HAP-1 (cell line): ENCODE results near the gene CDH20.

ENCODE experiments used
- DNase-seq, 2 experiments: peaks; one replicate each; pipeline ENCODE4 v3.0.0-alpha.2; 2016 to 2020; ENCODE audit warnings: low spot score in 2 of 2
- H3K27me3 ChIP-seq: fragments of 250-450 bp; sonication (Bioruptor Pico); 2 replicates; pipeline ENCODE4 v1.5.1; 2020; ENCODE audit warnings: low read depth, mild to moderate bottlenecking, moderate library complexity
- H3K36me3 ChIP-seq: fragments of 250-450 bp; sonication (Bioruptor Pico); replicated peaks from 2 replicates; pipeline ENCODE4 v1.5.1; 2020; ENCODE audit warnings: mild to moderate bottlenecking
- H3K4me1 ChIP-seq: fragments of 250-450 bp; sonication (Bioruptor Pico); 2 replicates; pipeline ENCODE4 v1.5.1; 2020; ENCODE audit warnings: mild to moderate bottlenecking
- H3K4me3 ChIP-seq: fragments of 250-450 bp; sonication (Bioruptor Pico); 2 replicates; pipeline ENCODE4 v1.5.1; 2020; ENCODE audit warnings: mild to moderate bottlenecking, moderate library complexity
- H3K9me3 ChIP-seq: fragments of 250-450 bp; sonication (Bioruptor Pico); 2 replicates; pipeline ENCODE4 v1.5.1; 2020; ENCODE audit warnings: mild to moderate bottlenecking, moderate library complexity
- in situ Hi-C: fragments of 300-500 bp; cut with MboI; formaldehyde crosslinking; loops from 3 replicates; pipeline ENCODE4 v1.14.3; 2020; ENCODE audit warnings: low sequenced_read_pairs, inconsistent platforms, mixed read lengths

The CDH20 gene

GRCh38 chr18:61419763-61420162, 86.5 kb downstream of the CDH20 start:
- in situ Hi-C loops, result no loop called here
- no peak for DNase-seq

GRCh38 chr18:61420218-61420885, 87.1 kb downstream of the CDH20 start:
- in situ Hi-C loops, result no loop called here
- no peaks in the 10 kb centered on the region for H3K36me3 ChIP-seq
- H3K4me3 ChIP-seq, result no peak overlapping the region
- no peaks in the 10 kb centered on the region for H3K9me3 ChIP-seq
- H3K4me1 ChIP-seq, result no peaks in the 10 kb centered on the region
- no peak for DNase-seq
- H3K27me3 ChIP-seq, result no peaks in the 10 kb centered on the region

More at GRCh38 chr18:61419763-61420162, 86.5 kb downstream of the CDH20 start:
- H3K36me3 ChIP-seq, result no peaks in the 10 kb centered on the region
- no peaks in the 10 kb centered on the region for H3K4me1 ChIP-seq
- no peaks in the 10 kb centered on the region for H3K27me3 ChIP-seq
- H3K9me3 ChIP-seq, result no peaks in the 10 kb centered on the region
- H3K4me3 ChIP-seq, result no peak overlapping the region

GRCh38 chr18:61426492-61427053, 93.3 kb downstream of the CDH20 start:
- H3K4me1 ChIP-seq, result no peaks in the 10 kb centered on the region
- H3K36me3 ChIP-seq, result no peaks in the 10 kb centered on the region
- in situ Hi-C loops, result no loop called here
- no peaks in the 10 kb centered on the region for H3K9me3 ChIP-seq
- no peaks in the 10 kb centered on the region for H3K27me3 ChIP-seq
- no peak overlapping the region for H3K4me3 ChIP-seq
- DNase-seq, result no peak

GRCh38 chr18:61428266-61428665, 95.0 kb downstream of the CDH20 start:
- in situ Hi-C loops, result no loop called here
- H3K4me1 ChIP-seq, result no peaks in the 10 kb centered on the region
- no peaks in the 10 kb centered on the region for H3K27me3 ChIP-seq
- DNase-seq, result no peak
- H3K36me3 ChIP-seq, result no peaks in the 10 kb centered on the region
- H3K4me3 ChIP-seq, result no peak overlapping the region
- H3K9me3 ChIP-seq, result no peaks in the 10 kb centered on the region

- Histone ChIP-seq H3K4me1 (no peaks in the 10 kb centered on the region), H3K36me3 (no peaks in the 10 kb centered on the region), H3K4me3 (no peak overlapping the region), H3K9me3 (no peaks in the 10 kb centered on the region), H3K27me3 (no peaks in the 10 kb centered on the region)
- in situ Hi-C loops, result no loop called here
- no peak for DNase-seq
Measured at GRCh38 chr18:61432590-61432989, 99.4 kb downstream of the CDH20 start.

- Histone ChIP-seq H3K9me3 (no peaks in the 10 kb centered on the region), H3K4me3 (no peak overlapping the region), H3K27me3 (no peaks in the 10 kb centered on the region), H3K4me1 (no peaks in the 10 kb centered on the region), H3K36me3 (no peaks in the 10 kb centered on the region)
- in situ Hi-C loops, result no loop called here
- peak; percentile 13 to 37 for DNase-seq
Measured at GRCh38 chr18:61435064-61435652, 101.9 kb downstream of the CDH20 start.

GRCh38 chr18:61443081-61443725, 110.0 kb downstream of the CDH20 start:
- Histone ChIP-seq H3K4me3 (no peak overlapping the region), H3K36me3 (no peaks in the 10 kb centered on the region), H3K4me1 (no peaks in the 10 kb centered on the region), H3K27me3 (no peaks in the 10 kb centered on the region), H3K9me3 (no peaks in the 10 kb centered on the region)
- in situ Hi-C loops, result no loop called here
- DNase-seq, result no peak

GRCh38 chr18:61448316-61448715, 115.1 kb downstream of the CDH20 start:
- Histone ChIP-seq H3K27me3 (no peaks in the 10 kb centered on the region), H3K36me3 (no peaks in the 10 kb centered on the region; the same call in 1 of the 2 replicates), H3K4me1 (no peaks in the 10 kb centered on the region), H3K4me3 (no peak overlapping the region), H3K9me3 (no peaks in the 10 kb centered on the region)
- in situ Hi-C loops, result no loop called here
- DNase-seq, result no peak

GRCh38 chr18:61459896-61460648, 126.8 kb downstream of the CDH20 start:
- H3K4me1 ChIP-seq, result no peaks in the 10 kb centered on the region
- no peaks in the 10 kb centered on the region for H3K9me3 ChIP-seq
- H3K4me3 ChIP-seq, result no peak overlapping the region
- H3K27me3 ChIP-seq, result no peaks in the 10 kb centered on the region; the same call in 1 of the 2 replicates
- DNase-seq, result no peak
- in situ Hi-C loops, result no loop called here
- no peaks in the 10 kb centered on the region for H3K36me3 ChIP-seq

- no peaks in the 10 kb centered on the region for H3K9me3 ChIP-seq
- H3K27me3 ChIP-seq, result no peaks in the 10 kb centered on the region
- no peaks in the 10 kb centered on the region for H3K4me1 ChIP-seq
- H3K4me3 ChIP-seq, result no peak overlapping the region
- in situ Hi-C loops, result no loop called here
- DNase-seq, result no peak
- no peaks in the 10 kb centered on the region for H3K36me3 ChIP-seq
Measured at GRCh38 chr18:61464551-61465142, 131.4 kb downstream of the CDH20 start.

GRCh38 chr18:61466736-61467135, 133.5 kb downstream of the CDH20 start:
- no peaks in the 10 kb centered on the region for H3K4me1 ChIP-seq

GRCh38 chr18:61470031-61470674, 136.9 kb downstream of the CDH20 start:
- H3K9me3 ChIP-seq, result no peaks in the 10 kb centered on the region
- DNase-seq, result no peak
- in situ Hi-C loops, result no loop called here
- no peaks in the 10 kb centered on the region for H3K36me3 ChIP-seq
- no peaks in the 10 kb centered on the region for H3K4me1 ChIP-seq
- H3K27me3 ChIP-seq, result peaks cover 21% of the 10 kb centered on the region
- H3K4me3 ChIP-seq, result no peak overlapping the region

More at GRCh38 chr18:61466736-61467135, 133.5 kb downstream of the CDH20 start:
- no peaks in the 10 kb centered on the region for H3K27me3 ChIP-seq
- H3K36me3 ChIP-seq, result no peaks in the 10 kb centered on the region
- DNase-seq, result no peak
- in situ Hi-C loops, result no loop called here
- H3K9me3 ChIP-seq, result no peaks in the 10 kb centered on the region
- H3K4me3 ChIP-seq, result no peak overlapping the region

- no peak overlapping the region for H3K4me3 ChIP-seq
- DNase-seq, result no peak
- no peaks in the 10 kb centered on the region for H3K36me3 ChIP-seq
- H3K4me1 ChIP-seq, result no peaks in the 10 kb centered on the region
- H3K9me3 ChIP-seq, result no peaks in the 10 kb centered on the region
- in situ Hi-C loops, result no loop called here
- peaks cover 23% of the 10 kb centered on the region for H3K27me3 ChIP-seq
Measured at GRCh38 chr18:61471541-61471940, 138.3 kb downstream of the CDH20 start.
